AG09319 (cell line): ENCODE measurements around the gene PPP1R15A.
A peak's percentile ranks its signal among the peaks of the same experiment; 100 is the strongest.

Experiments
- DNase-seq: peaks from one replicate; pipeline ENCODE4 v3.0.0-alpha.2; 2010; ENCODE audit warnings: low read depth; ENCODE audit errors: extremely low read depth
- TF ChIP-seq, protein P1 (sequence below): IDR thresholded peaks from 2 replicates; pipeline ENCODE4 v1.5.1; 2011; ENCODE audit warnings: low read depth, mild to moderate bottlenecking, inconsistent platforms, low read length, moderate library complexity

PPP1R15A gene

DNA sequence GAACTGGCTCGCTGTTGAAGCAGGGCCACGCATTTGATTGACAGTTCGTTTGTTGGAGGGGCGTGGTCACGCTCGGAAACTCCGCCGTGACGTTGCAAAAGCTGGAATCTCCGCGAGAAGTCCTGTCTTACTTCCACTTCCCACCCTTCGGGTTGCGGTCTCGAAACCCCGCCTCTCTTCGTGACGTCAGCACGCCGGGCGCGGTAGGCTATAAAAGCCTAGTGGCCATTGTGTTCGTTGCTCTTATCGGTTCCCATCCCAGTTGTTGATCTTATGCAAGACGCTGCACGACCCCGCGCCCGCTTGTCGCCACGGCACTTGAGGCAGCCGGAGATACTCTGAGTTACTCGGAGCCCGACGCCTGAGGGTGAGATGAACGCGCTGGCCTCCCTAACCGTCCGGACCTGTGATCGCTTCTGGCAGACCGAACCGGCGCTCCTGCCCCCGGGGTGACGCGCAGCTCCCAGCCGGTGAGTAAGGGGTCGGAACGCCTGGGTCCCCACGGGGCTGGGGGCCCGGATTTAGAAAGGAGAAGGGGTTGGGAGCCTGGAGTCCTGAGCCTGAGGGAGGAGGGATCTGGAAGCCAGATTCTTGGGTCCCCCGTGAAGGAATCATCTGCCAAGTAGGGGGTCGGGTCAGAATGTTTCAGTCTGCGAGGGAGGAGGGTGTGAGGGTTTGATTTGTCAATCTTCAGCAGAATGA is at the start of gene PPP1R15A:
Gene PPP1R15A (plus strand): TSS at position 240 of the 702 bp plus-strand sequence. CDS start 813 bp downstream, outside the sequence.
- TF ChIP-seq, protein P1, sequence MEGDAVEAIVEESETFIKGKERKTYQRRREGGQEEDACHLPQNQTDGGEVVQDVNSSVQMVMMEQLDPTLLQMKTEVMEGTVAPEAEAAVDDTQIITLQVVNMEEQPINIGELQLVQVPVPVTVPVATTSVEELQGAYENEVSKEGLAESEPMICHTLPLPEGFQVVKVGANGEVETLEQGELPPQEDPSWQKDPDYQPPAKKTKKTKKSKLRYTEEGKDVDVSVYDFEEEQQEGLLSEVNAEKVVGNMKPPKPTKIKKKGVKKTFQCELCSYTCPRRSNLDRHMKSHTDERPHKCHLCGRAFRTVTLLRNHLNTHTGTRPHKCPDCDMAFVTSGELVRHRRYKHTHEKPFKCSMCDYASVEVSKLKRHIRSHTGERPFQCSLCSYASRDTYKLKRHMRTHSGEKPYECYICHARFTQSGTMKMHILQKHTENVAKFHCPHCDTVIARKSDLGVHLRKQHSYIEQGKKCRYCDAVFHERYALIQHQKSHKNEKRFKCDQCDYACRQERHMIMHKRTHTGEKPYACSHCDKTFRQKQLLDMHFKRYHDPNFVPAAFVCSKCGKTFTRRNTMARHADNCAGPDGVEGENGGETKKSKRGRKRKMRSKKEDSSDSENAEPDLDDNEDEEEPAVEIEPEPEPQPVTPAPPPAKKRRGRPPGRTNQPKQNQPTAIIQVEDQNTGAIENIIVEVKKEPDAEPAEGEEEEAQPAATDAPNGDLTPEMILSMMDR = no peak
- peak; percentile 97 for DNase-seq

GRCh38 chr19:48822514-48822913 is 49.7 kb upstream of the PPP1R15A start:
- DNase-seq = no peak
- TF ChIP-seq, protein P1 = no peak

GRCh38 chr19:48826606-48827020 is 45.6 kb upstream of the PPP1R15A start:
- no peak for DNase-seq
- TF ChIP-seq, protein P1 = no peak; the same call in none of the 2 replicates

DNA sequence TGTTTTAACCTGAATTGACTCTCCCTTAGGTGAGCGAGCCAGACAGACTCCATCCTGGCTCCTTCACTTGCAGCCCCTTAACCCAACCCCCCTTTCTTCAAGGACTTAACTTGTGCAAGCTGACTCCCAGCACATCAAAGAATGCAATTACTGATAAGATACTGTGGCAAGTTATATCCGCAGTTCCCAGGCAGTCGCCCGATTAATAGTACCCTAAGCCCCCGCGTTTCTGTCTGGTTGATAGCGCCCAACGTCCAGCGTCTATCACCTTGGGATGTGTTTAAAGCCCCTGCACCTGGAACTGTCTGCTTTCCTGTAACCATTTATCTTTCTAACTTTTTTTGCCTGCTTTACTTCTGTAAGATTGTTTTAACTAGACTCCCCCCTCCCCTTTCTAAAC is 42.1 kb upstream of the PPP1R15A start:
- no peak for DNase-seq
- TF ChIP-seq, protein P1 = no peak

GRCh38 chr19:48830965-48831364 is 41.3 kb upstream of the PPP1R15A start:
- no peak for DNase-seq
- TF ChIP-seq, protein P1 = no peak

DNA sequence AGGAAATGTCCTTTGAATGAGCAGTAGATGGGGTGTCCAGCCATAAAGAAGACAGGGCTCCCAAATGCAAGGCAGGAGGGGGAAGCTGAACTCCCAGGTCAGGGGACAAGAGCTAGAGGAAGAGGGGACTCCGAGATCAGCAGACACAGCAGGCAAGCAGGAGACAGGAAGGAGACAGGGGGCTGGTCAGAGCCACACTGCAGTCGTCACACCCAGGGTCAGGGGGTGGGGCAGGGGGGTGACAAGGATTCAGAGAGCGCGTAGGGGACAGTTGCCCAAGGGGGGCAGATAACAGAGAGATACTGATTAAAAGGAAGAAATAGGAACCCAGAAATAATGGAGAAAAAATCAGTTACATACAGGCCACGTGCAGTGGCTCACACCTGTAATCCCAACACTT is 39.2 kb upstream of the PPP1R15A start:
- TF ChIP-seq, protein P1 = no peak
- no peak for DNase-seq

DNA sequence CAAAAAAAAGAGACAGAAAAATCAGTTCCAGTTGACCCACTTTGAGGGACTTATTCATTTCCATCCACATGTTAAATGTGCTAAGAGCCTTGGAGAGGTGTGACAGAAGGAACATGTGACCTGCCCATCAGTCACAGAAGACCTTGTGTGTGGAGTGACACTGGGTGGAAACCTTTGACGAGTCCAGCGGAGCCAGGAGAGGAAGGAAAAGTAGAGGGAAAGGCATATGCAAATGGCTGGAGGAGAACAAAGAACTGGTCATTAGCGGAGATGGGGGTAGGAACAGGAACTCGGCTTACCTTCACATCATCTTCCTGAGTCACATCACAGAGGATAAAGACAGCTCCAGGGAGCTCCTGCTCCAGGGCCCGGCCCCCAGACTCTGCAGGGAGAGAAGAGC is 38.2 kb upstream of the PPP1R15A start:
- TF ChIP-seq, protein P1 = no peak

More for the DNA sequence above, 38.2 kb upstream of the PPP1R15A start:
- no peak for DNase-seq
